ENCODE results near the gene ARID3C. TPM values are rescaled to one million over a fixed set of nuclear protein-coding genes. Genes with fewer than 3 reads are reported as not detected.
A peak's percentile ranks its signal among the peaks of the same experiment; 100 is the strongest.

The ARID3C gene
- total and polyA plus RNA-seq, 2 experiments from 2014 or later: 0.21 to 0.27 TPM

DNA sequence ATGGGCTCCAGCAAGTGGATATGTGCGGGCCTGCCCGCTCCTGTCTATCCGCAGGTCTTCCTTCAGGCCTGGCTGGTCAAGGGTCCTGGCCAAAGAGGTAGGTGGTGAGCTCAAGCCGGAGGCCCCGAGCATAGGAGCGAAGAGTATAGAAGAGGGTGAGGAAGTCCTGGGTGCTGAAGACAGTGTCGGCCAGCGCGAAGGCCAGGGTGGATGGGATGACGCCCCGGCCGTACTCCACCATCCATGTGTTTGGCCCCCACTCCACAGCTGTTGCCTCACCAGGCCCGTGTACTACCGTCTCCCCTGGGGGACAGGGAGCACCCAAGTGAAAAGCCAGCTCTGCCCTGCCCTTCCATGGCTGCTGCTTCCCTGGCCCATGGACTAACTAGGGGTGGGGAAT is 6.7 kb upstream of the ARID3C start:
- TF ChIP-seq CTCF (IDR thresholded peaks at IDR 0.05; ENCODE audit: poor library complexity) (no peak), EZH2phosphoT487 (IDR thresholded peaks at IDR 0.05; ENCODE audit: low read depth, severe bottlenecking, unreplicated experiment) (no peak), EZH2 (IDR thresholded peaks at IDR 0.05; ENCODE audit: borderline replicate concordance) (no peak)
- 94% methylated on average over 14 of the region's 14 CpGs for WGBS (ENCODE audit: low lambda C conversion rate, missing lambda C conversion rate)
- Histone ChIP-seq H3K36me3 (replicated peaks; ENCODE audit: insufficient read depth, low read depth) (no peaks in the 10 kb centered on the region), H2AFZ (no peak overlapping the region), H3K27me3 (peaks cover 7% of the 10 kb centered on the region), H3K4me3 (no peak overlapping the region), H3K27ac (no peak overlapping the region), H3K9me3 (ENCODE audit: low read depth) (no peaks in the 10 kb centered on the region), H3K4me1 (ENCODE audit: insufficient read depth) (peaks cover 17% of the 10 kb centered on the region), H3K79me2 (peaks cover 12% of the 10 kb centered on the region), H3K9me2 (replicated peaks; ENCODE audit: insufficient read depth) (no peaks in the 10 kb centered on the region), H3K4me2 (peak overlapping the region; percentile 90), H4K20me1 (ENCODE audit: insufficient read depth, poor library complexity, severe bottlenecking) (no peaks in the 10 kb centered on the region)
- no peak for DNase-seq (ENCODE audit: low spot score)

DNA sequence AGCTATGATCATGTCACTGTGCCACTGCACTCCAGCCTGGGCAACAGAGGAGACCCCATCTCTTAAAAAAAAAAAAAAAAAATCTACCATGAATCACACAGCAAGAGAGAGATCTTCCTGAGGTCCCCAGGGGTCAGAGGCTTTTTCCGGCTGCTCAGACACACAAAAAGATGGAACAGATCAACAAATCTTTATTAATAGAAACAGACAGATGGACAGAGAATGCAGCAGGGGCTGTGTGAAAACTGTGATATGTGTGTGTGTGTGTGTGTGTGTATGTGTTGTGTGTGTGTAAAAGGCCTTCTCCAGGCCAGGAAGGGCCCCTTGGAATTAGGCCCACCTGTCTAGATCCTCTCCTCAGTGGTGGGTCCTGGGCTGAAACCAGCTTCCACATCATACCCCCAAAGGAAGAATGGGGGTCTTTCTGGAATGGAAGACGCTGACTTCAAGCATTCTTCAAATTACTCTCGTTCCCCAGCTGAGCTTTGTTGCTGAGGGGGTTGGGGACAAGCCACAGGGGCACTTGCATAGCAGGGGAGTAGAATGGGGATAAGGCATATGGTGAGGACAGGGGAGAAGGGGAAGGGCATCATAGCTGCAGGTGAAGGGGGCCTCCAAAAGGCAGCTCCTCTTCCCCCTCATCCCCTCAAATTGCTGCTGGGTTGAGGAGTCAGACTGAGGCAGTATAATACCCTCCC is 5.8 kb upstream of the ARID3C start:
- WGBS (ENCODE audit: low lambda C conversion rate, missing lambda C conversion rate): 94% methylated on average over 3 of the region's 3 CpGs
- TF ChIP-seq EZH2 (IDR thresholded peaks at IDR 0.05; ENCODE audit: borderline replicate concordance): no peak
- no peak for TF ChIP-seq CTCF (IDR thresholded peaks at IDR 0.05; ENCODE audit: poor library complexity)
- TF ChIP-seq EZH2phosphoT487 (IDR thresholded peaks at IDR 0.05; ENCODE audit: low read depth, severe bottlenecking, unreplicated experiment): no peak
- H3K27ac ChIP-seq: no peak overlapping the region
- no peaks in the 10 kb centered on the region for H3K36me3 ChIP-seq (replicated peaks; ENCODE audit: insufficient read depth, low read depth)
- H3K4me3 ChIP-seq: no peak overlapping the region
- no peak overlapping the region for H2AFZ ChIP-seq
- no peak for DNase-seq (ENCODE audit: low spot score)
- peaks cover 12% of the 10 kb centered on the region for H3K79me2 ChIP-seq
- no peaks in the 10 kb centered on the region for H3K9me3 ChIP-seq (ENCODE audit: low read depth)
- H3K4me2 ChIP-seq: no peak overlapping the region
- peaks cover 15% of the 10 kb centered on the region for H3K27me3 ChIP-seq
- H3K9me2 ChIP-seq (replicated peaks; ENCODE audit: insufficient read depth): no peaks in the 10 kb centered on the region
- H3K4me1 ChIP-seq (ENCODE audit: insufficient read depth): peaks cover 20% of the 10 kb centered on the region
- no peaks in the 10 kb centered on the region for H4K20me1 ChIP-seq (ENCODE audit: insufficient read depth, poor library complexity, severe bottlenecking)

DNA sequence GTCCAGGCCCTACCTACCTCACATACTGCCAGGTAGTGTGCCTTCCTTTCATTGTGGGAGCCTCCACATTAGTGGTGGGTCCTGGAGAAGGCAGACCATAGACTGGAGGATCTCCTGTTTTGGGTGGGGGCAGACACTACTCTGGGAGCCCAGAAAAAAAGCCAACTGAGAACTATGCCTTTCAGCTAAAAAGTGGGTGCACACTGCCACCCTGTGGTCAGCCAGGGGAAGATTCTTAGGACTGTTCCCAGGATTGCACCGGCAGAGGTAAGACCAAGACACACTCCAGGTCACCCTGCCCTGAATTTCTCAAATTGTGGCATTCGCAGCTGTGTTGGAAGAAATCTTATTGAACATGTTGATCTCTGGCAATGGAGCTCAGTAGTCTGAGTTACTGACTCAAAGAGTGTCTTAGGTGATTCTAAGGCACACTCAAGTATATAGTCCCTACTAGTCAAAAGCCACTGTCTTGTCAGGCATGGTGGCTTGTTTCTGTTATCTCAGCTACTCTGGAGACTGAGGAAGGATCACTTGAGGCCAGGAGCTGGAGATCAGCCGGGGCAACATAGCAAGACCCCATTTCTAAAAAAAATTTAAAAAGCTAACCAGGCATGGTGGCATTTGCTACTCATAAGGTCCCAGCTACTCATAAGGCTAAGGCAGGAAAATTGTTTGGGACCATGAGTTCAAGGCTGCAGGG is 5.1 kb upstream of the ARID3C start:
- H2AFZ ChIP-seq: no peak overlapping the region
- peaks cover 20% of the 10 kb centered on the region for H3K4me1 ChIP-seq (ENCODE audit: insufficient read depth)
- no peaks in the 10 kb centered on the region for H4K20me1 ChIP-seq (ENCODE audit: insufficient read depth, poor library complexity, severe bottlenecking)
- DNase-seq (ENCODE audit: low spot score): peak; percentile 82
- no peaks in the 10 kb centered on the region for H3K36me3 ChIP-seq (replicated peaks; ENCODE audit: insufficient read depth, low read depth)
- H3K4me3 ChIP-seq: no peak overlapping the region
- no peak overlapping the region for H3K27ac ChIP-seq
- no peak overlapping the region for H3K4me2 ChIP-seq
- H3K9me3 ChIP-seq (ENCODE audit: low read depth): no peaks in the 10 kb centered on the region
- H3K79me2 ChIP-seq: peaks cover 12% of the 10 kb centered on the region
- no peaks in the 10 kb centered on the region for H3K9me2 ChIP-seq (replicated peaks; ENCODE audit: insufficient read depth)
- peaks cover 22% of the 10 kb centered on the region for H3K27me3 ChIP-seq
- WGBS (ENCODE audit: low lambda C conversion rate, missing lambda C conversion rate): 27% methylated on average over 3 of the region's 3 CpGs
- peak; percentile 75 for TF ChIP-seq CTCF (IDR thresholded peaks at IDR 0.05; ENCODE audit: poor library complexity)
- TF ChIP-seq EZH2phosphoT487 (IDR thresholded peaks at IDR 0.05; ENCODE audit: low read depth, severe bottlenecking, unreplicated experiment): no peak
